Activated CD4-positive, alpha-beta T cell treated with anti-CD3 and anti-CD28 coated beads, Interleukin-2, amount 50 U/mL, for 1 hour (primary cell): ENCODE data around the gene HOMER2.
"Not testable (repeated sequence)": the region's sequence is repeated elsewhere in the genome, so short reads cannot be mapped to it uniquely, and the experiment has no call there.

Experiments used
- DNase-seq: peaks from one replicate; pipeline ENCODE4 v3.0.0-alpha.2; 2020

The HOMER2 gene

DNA sequence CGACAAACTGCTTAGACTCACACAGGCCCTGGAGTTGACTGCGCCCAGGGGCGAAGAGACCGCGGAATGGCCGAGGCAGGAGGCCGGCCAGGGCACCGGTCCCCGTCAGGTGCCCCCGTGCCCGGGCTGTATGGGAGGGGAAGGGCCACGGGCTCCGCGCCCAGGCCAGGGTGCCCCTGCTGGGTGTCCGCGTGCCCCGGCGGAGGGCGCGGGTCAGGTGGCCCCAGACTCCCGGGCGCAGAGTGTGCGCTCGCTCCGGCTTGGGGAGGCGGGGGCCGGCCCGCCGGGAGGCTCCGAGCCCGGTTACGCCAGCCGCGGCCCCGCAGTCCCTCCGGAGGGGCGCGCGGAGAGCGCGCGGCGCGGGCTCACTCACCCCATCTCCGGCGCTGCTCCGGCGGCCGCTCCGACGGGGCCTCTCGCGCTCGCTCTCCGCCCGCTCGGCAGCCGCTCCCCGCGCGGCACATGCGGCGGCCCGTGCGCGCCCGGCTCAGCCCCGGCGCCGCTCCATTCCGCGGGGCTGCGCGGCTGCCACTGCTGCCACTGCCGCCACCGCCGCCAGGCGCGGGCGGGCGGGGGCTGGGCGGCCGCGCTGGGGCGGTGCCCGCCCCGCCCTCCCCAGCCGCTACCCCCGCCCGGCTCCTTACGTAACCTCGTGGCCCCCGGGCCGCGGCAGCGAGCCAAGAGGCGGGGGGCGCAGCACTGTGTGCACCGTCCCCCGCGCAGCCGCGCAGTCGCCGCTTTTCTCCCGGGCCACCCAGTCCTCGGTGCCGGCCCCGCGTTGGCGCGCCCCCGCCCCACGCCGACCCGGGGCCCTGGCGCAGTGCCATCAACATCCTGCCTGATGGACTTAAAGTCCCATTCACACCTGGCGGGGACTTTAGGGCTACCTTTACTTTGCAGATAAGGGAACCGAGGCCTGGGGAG is at the start of gene HOMER2:
Gene HOMER2, minus strand, starts transcription at position 563 of the 924 bp plus-strand sequence. Its CDS starts 185 bp downstream, at position 378.
- no peak for DNase-seq

GRCh38 chr15:83000672-83001031 is 48.1 kb upstream of the HOMER2 start:
- not testable (repeated sequence) for DNase-seq

DNA sequence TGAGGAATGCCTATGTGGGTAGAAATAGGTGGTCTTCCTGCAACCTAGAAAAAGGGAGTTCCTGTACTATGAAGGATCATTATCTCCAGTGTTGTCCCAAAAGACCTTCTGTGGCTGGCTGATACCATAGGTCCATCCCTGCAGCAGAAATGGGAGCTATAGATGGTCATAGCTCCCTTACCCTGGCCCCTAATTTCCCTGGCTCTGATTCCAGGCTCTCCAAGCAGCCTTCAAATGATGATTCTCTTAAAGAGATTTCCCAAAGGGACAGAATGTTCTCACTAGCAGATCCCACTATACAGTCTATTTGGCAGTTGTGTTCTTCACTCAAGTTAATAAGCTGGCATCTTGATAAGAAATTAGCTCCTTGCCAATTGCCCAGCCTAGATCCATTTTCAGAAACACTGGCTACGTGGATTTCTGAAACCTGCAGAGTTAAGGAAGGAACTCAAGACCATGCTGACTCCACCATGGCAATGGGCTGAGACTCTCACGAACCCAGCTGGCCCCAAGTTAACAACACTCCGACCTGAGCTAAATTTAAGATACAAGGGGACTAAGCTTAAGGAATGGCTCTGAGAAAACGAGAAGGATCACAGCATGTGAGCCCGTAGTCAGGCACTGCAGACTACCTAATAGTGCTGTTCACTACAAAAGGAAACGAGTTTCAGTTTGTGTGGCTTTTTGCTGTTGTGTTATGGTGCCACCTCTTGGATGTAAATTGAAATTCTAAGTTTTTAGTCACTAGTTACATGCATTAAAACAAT is 47.6 kb upstream of the HOMER2 start:
- DNase-seq, result peak; percentile 13

- DNase-seq, result no peak
Observed at GRCh38 chr15:82999426-82999825, 46.9 kb upstream of the HOMER2 start.

DNA sequence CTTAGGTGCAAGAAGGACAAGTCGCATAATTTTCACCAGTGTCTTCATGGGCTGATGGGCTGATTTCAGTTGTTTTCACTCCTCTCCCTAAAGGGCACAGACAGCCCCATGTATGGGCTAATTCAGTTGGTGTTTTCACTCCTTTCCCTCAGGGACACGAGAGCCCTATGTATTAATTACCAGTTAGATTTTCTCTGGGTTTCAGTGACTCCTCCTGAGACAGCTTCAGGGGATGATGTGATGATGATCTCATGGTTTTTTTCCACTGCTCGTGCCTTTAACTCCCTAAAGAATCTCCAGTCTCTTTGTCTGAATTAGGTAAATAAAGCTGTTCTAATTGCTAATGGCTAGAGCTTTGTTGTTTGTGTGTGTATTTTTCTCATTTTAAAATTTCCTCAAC is 43.4 kb upstream of the HOMER2 start:
- no peak for DNase-seq

DNA sequence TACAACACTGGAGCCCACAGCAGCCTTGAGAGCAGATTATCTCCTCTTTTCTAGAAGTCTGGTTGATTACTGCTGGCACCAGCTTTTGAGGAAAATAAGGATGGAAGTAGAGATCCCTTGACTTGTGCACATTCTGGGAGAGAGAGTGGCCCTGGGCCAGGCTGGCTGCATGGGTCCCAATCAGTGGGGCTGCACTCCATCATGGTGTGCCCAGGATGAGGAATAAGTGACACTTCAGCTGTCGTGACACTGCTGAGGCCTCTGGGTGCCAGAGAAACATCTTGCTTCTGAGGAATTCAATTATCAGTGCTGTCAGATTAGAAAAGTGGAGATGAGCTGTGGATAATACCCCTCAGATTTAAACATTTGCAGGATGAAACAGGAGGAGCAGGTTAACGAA is 42.6 kb upstream of the HOMER2 start:
- no peak for DNase-seq

DNA sequence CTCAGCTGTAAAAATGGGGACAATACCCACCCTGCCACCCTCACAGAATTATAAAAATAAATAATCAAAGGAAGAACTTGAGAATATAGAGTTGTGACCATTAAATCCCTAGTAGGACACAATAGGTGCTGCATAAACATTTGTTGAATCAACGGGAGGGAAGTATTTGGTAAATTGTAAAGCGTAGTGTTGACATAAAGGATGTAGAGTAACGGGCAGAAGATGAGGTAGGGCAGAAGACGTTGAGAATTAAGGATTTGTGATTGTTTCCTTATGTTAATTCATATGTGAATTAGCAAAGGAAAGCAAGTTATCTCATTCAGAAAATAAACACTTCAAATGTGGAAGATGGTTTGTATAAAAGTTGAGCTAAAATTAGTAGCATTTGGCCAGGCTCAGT is 40.6 kb upstream of the HOMER2 start:
- no peak for DNase-seq

- no peak for DNase-seq
Observed at GRCh38 chr15:82992436-82992998, 40.0 kb upstream of the HOMER2 start.

DNA sequence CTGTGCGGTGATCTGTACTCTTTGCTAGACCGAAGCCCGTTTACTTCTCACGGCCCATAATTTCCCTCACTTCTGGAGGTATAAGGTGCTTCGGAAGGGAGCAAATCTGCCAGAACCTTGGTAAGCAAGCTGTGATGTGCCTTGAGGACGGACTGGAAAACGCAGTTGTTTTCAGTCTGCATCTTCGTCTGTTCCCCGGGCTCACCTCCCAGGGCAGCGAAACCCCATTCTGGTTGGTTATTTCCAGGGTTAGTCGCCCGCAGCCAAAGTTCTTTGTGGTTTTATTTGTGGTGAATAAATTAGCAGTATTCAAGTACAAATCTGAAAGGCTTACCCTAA is 33.9 kb upstream of the HOMER2 start:
- peak; percentile 11 for DNase-seq

- peak; percentile 92 for DNase-seq
Observed at GRCh38 chr15:82985688-82986441, 33.3 kb upstream of the HOMER2 start, which contains the start of gene RAMAC. TSS of gene RAMAC (plus strand) at chr15:82986210. CDS start at chr15:82989019, 2,809 bp downstream.

GRCh38 chr15:82980981-82981380 is 28.5 kb upstream of the HOMER2 start:
- no peak for DNase-seq

- no peak for DNase-seq
Observed at GRCh38 chr15:82979726-82980125, 27.2 kb upstream of the HOMER2 start.

GRCh38 chr15:82978438-82978837 is 25.9 kb upstream of the HOMER2 start:
- DNase-seq, result no peak

- no peak for DNase-seq
Observed at GRCh38 chr15:82977076-82977475, 24.6 kb upstream of the HOMER2 start.

DNA sequence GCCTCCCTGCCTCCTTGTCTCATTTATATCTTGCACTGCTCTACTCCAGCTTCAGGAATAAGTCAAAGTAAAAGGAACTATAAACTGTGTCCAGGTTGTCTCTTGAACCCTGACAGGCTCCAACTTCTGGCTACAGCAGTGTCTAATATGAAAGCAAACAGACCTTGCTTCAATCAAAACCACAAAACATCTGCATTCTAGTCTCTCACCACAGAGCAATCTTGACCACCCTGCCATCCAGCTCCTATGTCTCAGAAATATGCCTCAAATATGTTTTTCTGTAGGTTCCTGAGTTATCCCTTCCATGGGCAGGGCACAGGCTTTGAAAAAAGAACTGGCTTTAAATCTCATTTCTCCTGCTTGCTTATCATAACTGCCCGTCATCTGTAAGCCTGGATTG is 20.5 kb upstream of the HOMER2 start:
- DNase-seq, result no peak

DNA sequence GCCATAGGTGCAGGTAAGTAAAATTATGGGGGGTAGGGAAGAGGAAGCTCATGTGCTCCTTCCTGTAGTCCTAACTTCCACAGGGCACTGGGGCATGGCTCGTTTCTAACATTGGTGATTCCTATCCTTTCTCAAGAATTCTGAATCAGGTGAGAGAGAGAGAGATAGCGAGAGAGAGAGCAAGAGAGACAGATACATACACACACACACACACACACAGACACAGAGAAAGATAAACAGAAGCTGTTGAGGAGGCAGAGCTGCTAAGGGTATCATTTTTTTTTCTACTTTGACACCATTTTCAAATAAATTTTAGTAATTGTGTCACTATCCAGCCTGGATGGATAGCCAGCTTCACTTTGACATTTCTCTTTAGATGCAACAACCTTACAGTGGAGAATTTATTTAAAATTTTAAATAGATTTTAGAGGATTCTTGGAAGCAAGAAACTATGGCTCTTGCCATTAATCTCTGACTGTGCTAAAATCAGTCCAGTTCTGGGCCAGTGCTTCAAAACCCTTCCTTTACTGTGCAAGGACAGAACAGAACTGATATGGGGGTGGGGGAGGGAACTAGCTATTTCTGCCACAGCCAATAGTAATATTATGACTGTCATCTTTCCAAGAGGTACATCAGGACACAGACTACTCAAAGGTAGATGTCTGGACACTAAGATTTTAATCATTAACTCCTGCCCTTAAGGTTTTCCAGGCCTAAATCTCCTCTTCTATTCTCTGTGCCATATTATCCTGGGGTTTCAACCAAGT is 18.9 kb upstream of the HOMER2 start:
- DNase-seq, result no peak

GRCh38 chr15:82970696-82971095 is 18.2 kb upstream of the HOMER2 start:
- no peak for DNase-seq

- DNase-seq, result no peak
Observed at GRCh38 chr15:82970078-82970686, 17.7 kb upstream of the HOMER2 start.

DNA sequence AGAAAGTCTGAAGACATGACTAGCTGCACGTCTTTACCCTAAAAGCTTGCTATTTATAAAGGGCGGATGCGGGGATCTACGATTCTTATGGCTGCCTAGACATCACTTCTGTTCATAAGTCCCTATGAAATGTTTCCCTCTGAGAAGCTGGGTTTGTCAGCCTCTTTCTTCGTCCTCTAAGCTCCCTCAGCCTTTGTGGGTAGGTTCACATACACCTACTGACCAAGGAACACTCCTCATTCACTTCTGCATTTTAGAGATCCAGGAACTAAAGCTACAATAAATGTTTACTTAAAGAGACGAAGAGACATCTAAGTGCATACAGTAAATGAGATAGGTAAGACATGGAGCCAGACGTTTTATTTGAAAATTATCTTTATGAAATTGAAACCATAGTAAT is 16.8 kb upstream of the HOMER2 start:
- no peak for DNase-seq

GRCh38 chr15:82968066-82968465 is 15.5 kb upstream of the HOMER2 start:
- no peak for DNase-seq

DNA sequence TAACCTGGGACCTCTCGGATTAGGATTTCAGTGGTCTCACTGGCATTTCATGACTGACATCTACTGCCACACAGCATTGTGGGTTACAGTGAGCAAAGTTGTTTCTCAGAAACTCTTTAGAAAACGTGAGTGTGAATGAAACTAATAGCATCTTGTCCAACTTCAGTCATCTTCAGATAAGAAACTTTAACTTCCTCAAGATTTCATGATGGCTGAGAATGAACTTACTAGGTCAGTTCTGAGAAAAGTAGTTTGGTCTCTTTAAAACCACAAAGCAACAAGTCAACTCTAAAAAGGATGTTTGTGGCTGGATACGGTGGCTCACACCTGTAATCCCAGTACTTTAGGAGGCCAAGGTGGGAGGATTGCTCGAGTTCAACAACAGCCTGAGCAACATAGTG is 14.2 kb upstream of the HOMER2 start:
- DNase-seq, result no peak

DNA sequence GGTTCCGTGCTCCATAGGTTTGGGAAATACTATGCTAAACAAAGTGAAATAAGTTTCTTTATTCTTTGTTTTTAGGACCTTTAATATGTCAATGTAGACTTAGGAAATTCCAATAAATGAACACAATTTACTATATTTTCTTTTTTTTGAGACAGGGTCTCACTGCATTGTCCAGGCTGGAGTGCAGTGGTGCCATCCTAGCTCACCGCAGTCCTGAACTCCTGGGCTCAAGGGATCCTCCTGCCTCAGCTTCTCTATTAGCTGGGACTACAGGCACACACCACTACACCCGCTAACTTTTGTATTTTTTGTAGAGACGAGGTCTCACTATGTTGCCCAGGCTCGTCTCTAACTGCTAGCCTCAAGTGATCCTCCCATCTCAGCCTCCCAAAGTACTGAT is 12.4 kb upstream of the HOMER2 start:
- no peak for DNase-seq
